ENCODE measurements around the gene NEDD1.

DNA sequence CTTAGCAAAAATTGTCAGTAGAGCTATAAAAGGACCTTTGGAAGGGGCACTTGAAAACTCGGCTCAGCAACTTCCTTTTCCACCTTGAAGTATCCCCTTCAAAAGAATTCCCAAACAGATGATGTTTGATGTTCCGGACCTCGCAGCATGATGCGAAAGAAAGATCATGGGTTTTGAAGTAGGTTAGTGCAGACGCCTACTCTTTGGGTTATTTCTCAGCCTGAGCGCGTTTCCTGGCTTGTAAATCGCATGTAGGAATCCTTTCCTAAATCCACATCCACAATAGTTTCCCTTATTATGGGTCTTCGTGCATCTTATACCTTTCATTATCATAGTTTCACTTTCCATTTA, 584 bp upstream of the NEDD1 start:
- TF ChIP-seq CTCF (conservative IDR thresholded peaks at IDR 0.05) (no peak), EZH2 (IDR thresholded peaks at IDR 0.05; ENCODE audit: low read depth) (no peak)
